ENCODE results near the gene MAP3K2.

MAP3K2 gene

GRCh38 chr2:127308586-127309138, 79.1 kb downstream of the MAP3K2 start:
- DNase-seq (ENCODE audit: low read depth in 2 of 2, low spot score in 1 of 2): no peak

- DNase-seq (ENCODE audit: low read depth in 2 of 2, low spot score in 1 of 2): no peak
Observed at GRCh38 chr2:127305990-127306585, 81.7 kb downstream of the MAP3K2 start.

- DNase-seq (ENCODE audit: low read depth in 2 of 2, low spot score in 1 of 2): no peak
Observed at GRCh38 chr2:127302168-127302567, 85.6 kb downstream of the MAP3K2 start.

- DNase-seq (ENCODE audit: low read depth in 2 of 2, low spot score in 1 of 2): peak; percentile 63 to 70
Observed at GRCh38 chr2:127293748-127294562, 93.8 kb downstream of the MAP3K2 start, which contains the start of gene ERCC3. TSS of gene ERCC3 (minus strand) at chr2:127294144. CDS start at chr2:127294081, 63 bp downstream.

GRCh38 chr2:127293386-127293747, 94.4 kb downstream of the MAP3K2 start:
- DNase-seq (ENCODE audit: low read depth in 2 of 2, low spot score in 1 of 2): no peak

GRCh38 chr2:127288274-127288673, 99.5 kb downstream of the MAP3K2 start:
- no peak for DNase-seq (ENCODE audit: low read depth in 2 of 2, low spot score in 1 of 2)

- DNase-seq (ENCODE audit: low read depth in 2 of 2, low spot score in 1 of 2): no peak
Observed at GRCh38 chr2:127283275-127283674, 104.5 kb downstream of the MAP3K2 start.

- no peak for DNase-seq (ENCODE audit: low read depth in 2 of 2, low spot score in 1 of 2)
Observed at GRCh38 chr2:127280693-127281092, 107.1 kb downstream of the MAP3K2 start.

- no peak for DNase-seq (ENCODE audit: low read depth in 2 of 2, low spot score in 1 of 2)
Observed at GRCh38 chr2:127279781-127280180, 108.0 kb downstream of the MAP3K2 start.

- no peak for DNase-seq (ENCODE audit: low read depth in 2 of 2, low spot score in 1 of 2)
Observed at GRCh38 chr2:127278959-127279358, 108.8 kb downstream of the MAP3K2 start.

- no peak for DNase-seq (ENCODE audit: low read depth in 2 of 2, low spot score in 1 of 2)
Observed at GRCh38 chr2:127277028-127277427, 110.7 kb downstream of the MAP3K2 start.

GRCh38 chr2:127275789-127276188, 112.0 kb downstream of the MAP3K2 start:
- DNase-seq (ENCODE audit: low read depth in 2 of 2, low spot score in 1 of 2): no peak

GRCh38 chr2:127275356-127275755, 112.4 kb downstream of the MAP3K2 start:
- DNase-seq (ENCODE audit: low read depth in 2 of 2, low spot score in 1 of 2): no peak

GRCh38 chr2:127270663-127271062, 117.1 kb downstream of the MAP3K2 start:
- no peak for DNase-seq (ENCODE audit: low read depth in 2 of 2, low spot score in 1 of 2)

- DNase-seq (ENCODE audit: low read depth in 2 of 2, low spot score in 1 of 2): no peak
Observed at GRCh38 chr2:127261804-127262406, 125.9 kb downstream of the MAP3K2 start.

GRCh38 chr2:127259355-127259754, 128.4 kb downstream of the MAP3K2 start:
- no peak for DNase-seq (ENCODE audit: low read depth in 2 of 2, low spot score in 1 of 2)

GRCh38 chr2:127256866-127257265, 130.9 kb downstream of the MAP3K2 start:
- DNase-seq (ENCODE audit: low read depth in 2 of 2, low spot score in 1 of 2): no peak

- DNase-seq (ENCODE audit: low read depth in 2 of 2, low spot score in 1 of 2): no peak
Observed at GRCh38 chr2:127256381-127256780, 131.4 kb downstream of the MAP3K2 start.

- DNase-seq (ENCODE audit: low read depth in 2 of 2, low spot score in 1 of 2): no peak
Observed at GRCh38 chr2:127255721-127256120, 132.1 kb downstream of the MAP3K2 start.

- no peak for DNase-seq (ENCODE audit: low read depth in 2 of 2, low spot score in 1 of 2)
Observed at GRCh38 chr2:127255146-127255545, 132.6 kb downstream of the MAP3K2 start.

GRCh38 chr2:127254386-127254981, 133.3 kb downstream of the MAP3K2 start:
- DNase-seq (ENCODE audit: low read depth in 2 of 2, low spot score in 1 of 2): no peak
